Karpas-422 (cell line): Measurements from ENCODE around the gene TTLL11. TPM values are rescaled to one million over a fixed set of nuclear protein-coding genes. Genes with fewer than 3 reads are reported as not detected.
"Not testable (repeated sequence)": the region's sequence is repeated elsewhere in the genome, so short reads cannot be mapped to it uniquely, and the experiment has no call there.

Experiments
- DNase-seq: peaks from one replicate; pipeline ENCODE4 v3.0.0-alpha.2; 2015
- H2AFZ ChIP-seq: fragments of 200-600 bp; sonication (generic); 2 replicates; pipeline ENCODE4 v1.6.1; 2014; ENCODE audit warnings: antibody characterized with exemption, low read length, mixed read lengths
- H3K27ac ChIP-seq: fragments of 200-600 bp; sonication (generic); 2 replicates; pipeline ENCODE4 v1.5.1; 2014; ENCODE audit warnings: mild to moderate bottlenecking, low read length, moderate library complexity
- H3K27me3 ChIP-seq: fragments of 200-600 bp; sonication (generic); 2 replicates; pipeline ENCODE4 v1.6.1; 2014; ENCODE audit warnings: low read length, mixed read lengths
- H3K36me3 ChIP-seq: fragments of 200-600 bp; sonication (generic); 2 replicates; pipeline ENCODE4 v1.6.1; 2014; ENCODE audit warnings: low read length, mixed read lengths; ENCODE audit not compliant: insufficient read depth
- H3K4me1 ChIP-seq: fragments of 200-600 bp; sonication (generic); 2 replicates; pipeline ENCODE4 v1.6.1; 2014; ENCODE audit warnings: mild to moderate bottlenecking, low read length, mixed read lengths
- H3K4me2 ChIP-seq: fragments of 200-600 bp; sonication (generic); 2 replicates; pipeline ENCODE4 v1.6.1; 2014; ENCODE audit warnings: low read length, low read depth, mild to moderate bottlenecking; ENCODE audit not compliant: poor library complexity, severe bottlenecking
- H3K4me3 ChIP-seq: fragments of 200-600 bp; sonication (generic); 2 replicates; pipeline ENCODE4 v1.5.1; 2014; ENCODE audit warnings: mild to moderate bottlenecking, antibody characterized with exemption, low read length, mixed read lengths
- H3K79me2 ChIP-seq: fragments of 200-600 bp; sonication (generic); 2 replicates; pipeline ENCODE4 v1.6.1; 2014; ENCODE audit warnings: mild to moderate bottlenecking, low read length, mixed read lengths
- H3K9ac ChIP-seq: fragments of 200-600 bp; sonication (generic); 2 replicates; pipeline ENCODE4 v1.6.0; 2014; ENCODE audit warnings: low read length
- H3K9me2 ChIP-seq: fragments of 200-600 bp; sonication (generic), shearing (Covaris generic); replicated peaks from 2 replicates; pipeline ENCODE4 v1.6.0; 2014; ENCODE audit warnings: mild to moderate bottlenecking, low read length, moderate library complexity; ENCODE audit not compliant: insufficient read depth
- H3K9me3 ChIP-seq: fragments of 300-700, 200-600 bp; sonication (generic); 2 replicates; pipeline ENCODE4 v1.6.1; 2014; ENCODE audit warnings: low read length, mixed read lengths
- H4K20me1 ChIP-seq: fragments of 200-600 bp; sonication (generic); 2 replicates; pipeline ENCODE4 v1.6.1; 2014; ENCODE audit warnings: mild to moderate bottlenecking, antibody characterized with exemption, low read length, low read depth; ENCODE audit not compliant: insufficient read depth
- total RNA-seq: library from RNA; depleted of rRNA; stranded (reverse); fragments of >200 nt; shearing (Covaris generic); gene quantifications from 2 replicates; pipeline ENCODE4 v1.2.3, GENCODE V29; 2014; ENCODE audit warnings: low replicate concordance

TTLL11 gene
- total RNA-seq, 1 experiment from 2014 or later, result 2.5 TPM

- H4K20me1 ChIP-seq, H3K36me3 ChIP-seq, H2AFZ ChIP-seq, H3K79me2 ChIP-seq, H3K27ac ChIP-seq, H3K9me2 ChIP-seq, H3K9ac ChIP-seq, H3K9me3 ChIP-seq, H3K4me2 ChIP-seq, H3K4me3 ChIP-seq, H3K4me1 ChIP-seq, DNase-seq, H3K27me3 ChIP-seq: not testable (repeated sequence)
Observed at GRCh38 chr9:121794334-121794733, 298.8 kb downstream of the TTLL11 start.

GRCh38 chr9:121792476-121792875 is 300.6 kb downstream of the TTLL11 start:
- not testable (repeated sequence) for H2AFZ ChIP-seq, H4K20me1 ChIP-seq, H3K27me3 ChIP-seq, H3K9ac ChIP-seq, H3K27ac ChIP-seq, H3K36me3 ChIP-seq, H3K4me2 ChIP-seq, H3K79me2 ChIP-seq, H3K9me2 ChIP-seq, H3K4me1 ChIP-seq, DNase-seq, H3K9me3 ChIP-seq, H3K4me3 ChIP-seq

GRCh38 chr9:121790841-121791240 is 302.3 kb downstream of the TTLL11 start:
- H3K9me3 ChIP-seq, result no peaks in the 10 kb centered on the region
- H4K20me1 ChIP-seq, result no peaks in the 10 kb centered on the region

GRCh38 chr9:121788686-121789366 is 304.3 kb downstream of the TTLL11 start:
- Histone ChIP-seq H3K9ac (no peak overlapping the region), H3K4me1 (no peaks in the 10 kb centered on the region), H4K20me1 (no peaks in the 10 kb centered on the region), H3K79me2 (no peaks in the 10 kb centered on the region), H3K4me3 (no peak overlapping the region), H3K9me2 (no peaks in the 10 kb centered on the region), H3K4me2 (no peak overlapping the region), H3K27me3 (no peaks in the 10 kb centered on the region), H3K9me3 (no peaks in the 10 kb centered on the region), H3K27ac (no peak overlapping the region), H2AFZ (no peak overlapping the region), H3K36me3 (no peaks in the 10 kb centered on the region)
- no peak for DNase-seq

More at GRCh38 chr9:121790841-121791240, 302.3 kb downstream of the TTLL11 start:
- Histone ChIP-seq H3K27ac (no peak overlapping the region), H3K4me3 (no peak overlapping the region), H3K79me2 (no peaks in the 10 kb centered on the region), H2AFZ (no peak overlapping the region), H3K9me2 (no peaks in the 10 kb centered on the region), H3K27me3 (no peaks in the 10 kb centered on the region), H3K4me2 (no peak overlapping the region), H3K36me3 (no peaks in the 10 kb centered on the region), H3K4me1 (no peaks in the 10 kb centered on the region), H3K9ac (no peak overlapping the region)
- DNase-seq, result no peak

- Histone ChIP-seq H3K27ac (no peak overlapping the region), H3K9ac (no peak overlapping the region), H4K20me1 (no peaks in the 10 kb centered on the region), H3K4me3 (no peak overlapping the region), H3K9me3 (no peaks in the 10 kb centered on the region), H3K79me2 (no peaks in the 10 kb centered on the region), H3K36me3 (no peaks in the 10 kb centered on the region), H2AFZ (no peak overlapping the region), H3K27me3 (no peaks in the 10 kb centered on the region), H3K4me2 (no peak overlapping the region), H3K4me1 (no peaks in the 10 kb centered on the region), H3K9me2 (no peaks in the 10 kb centered on the region)
- no peak for DNase-seq
Observed at GRCh38 chr9:121786998-121787422, 306.1 kb downstream of the TTLL11 start.

- no peaks in the 10 kb centered on the region for H3K36me3 ChIP-seq
Observed at GRCh38 chr9:121786543-121786948, 306.6 kb downstream of the TTLL11 start.

GRCh38 chr9:121785673-121786542 is 307.2 kb downstream of the TTLL11 start:
- H3K79me2 ChIP-seq, result no peaks in the 10 kb centered on the region
- no peak overlapping the region for H3K9ac ChIP-seq
- no peaks in the 10 kb centered on the region for H3K36me3 ChIP-seq
- H3K9me2 ChIP-seq, result no peaks in the 10 kb centered on the region
- no peak overlapping the region for H2AFZ ChIP-seq
- DNase-seq, result no peak
- H3K27me3 ChIP-seq, result no peaks in the 10 kb centered on the region
- H4K20me1 ChIP-seq, result no peaks in the 10 kb centered on the region
- H3K4me1 ChIP-seq, result no peaks in the 10 kb centered on the region
- H3K9me3 ChIP-seq, result no peaks in the 10 kb centered on the region
- no peak overlapping the region for H3K27ac ChIP-seq
- no peak overlapping the region for H3K4me3 ChIP-seq
- no peak overlapping the region for H3K4me2 ChIP-seq

More at GRCh38 chr9:121786543-121786948, 306.6 kb downstream of the TTLL11 start:
- no peak for DNase-seq
- Histone ChIP-seq H3K9me3 (no peaks in the 10 kb centered on the region), H4K20me1 (no peaks in the 10 kb centered on the region), H3K4me3 (no peak overlapping the region), H2AFZ (no peak overlapping the region), H3K79me2 (no peaks in the 10 kb centered on the region), H3K27ac (no peak overlapping the region), H3K9ac (no peak overlapping the region), H3K4me1 (no peaks in the 10 kb centered on the region), H3K4me2 (no peak overlapping the region), H3K9me2 (no peaks in the 10 kb centered on the region), H3K27me3 (no peaks in the 10 kb centered on the region)

GRCh38 chr9:121784731-121785411 is 308.2 kb downstream of the TTLL11 start:
- Histone ChIP-seq H3K4me3 (no peak overlapping the region), H3K9ac (no peak overlapping the region), H3K27me3 (no peaks in the 10 kb centered on the region), H3K27ac (no peak overlapping the region), H3K9me2 (no peaks in the 10 kb centered on the region), H2AFZ (no peak overlapping the region), H3K4me1 (no peaks in the 10 kb centered on the region), H3K9me3 (no peaks in the 10 kb centered on the region), H4K20me1 (no peaks in the 10 kb centered on the region), H3K79me2 (no peaks in the 10 kb centered on the region), H3K36me3 (no peaks in the 10 kb centered on the region), H3K4me2 (no peak overlapping the region)
- no peak for DNase-seq
